Stimulated activated CD8-positive, alpha-beta memory T cell treated with anti-CD3 and anti-CD28 coated beads, Interleukin-12 subunit alpha, Interleukin-12 subunit beta, amount 100 ng/mL, for 4 hours (primary cell): ENCODE measurements around the gene GRM3.

Experiments
- DNase-seq: peaks from one replicate; pipeline ENCODE4 v3.0.0-alpha.2; 2020; ENCODE audit warnings: low read depth

Gene GRM3

DNA sequence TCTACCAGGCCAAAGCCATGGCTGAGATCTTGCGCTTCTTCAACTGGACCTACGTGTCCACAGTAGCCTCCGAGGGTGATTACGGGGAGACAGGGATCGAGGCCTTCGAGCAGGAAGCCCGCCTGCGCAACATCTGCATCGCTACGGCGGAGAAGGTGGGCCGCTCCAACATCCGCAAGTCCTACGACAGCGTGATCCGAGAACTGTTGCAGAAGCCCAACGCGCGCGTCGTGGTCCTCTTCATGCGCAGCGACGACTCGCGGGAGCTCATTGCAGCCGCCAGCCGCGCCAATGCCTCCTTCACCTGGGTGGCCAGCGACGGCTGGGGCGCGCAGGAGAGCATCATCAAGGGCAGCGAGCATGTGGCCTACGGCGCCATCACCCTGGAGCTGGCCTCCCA, 142.7 kb downstream of the GRM3 start:
- no peak for DNase-seq

DNA sequence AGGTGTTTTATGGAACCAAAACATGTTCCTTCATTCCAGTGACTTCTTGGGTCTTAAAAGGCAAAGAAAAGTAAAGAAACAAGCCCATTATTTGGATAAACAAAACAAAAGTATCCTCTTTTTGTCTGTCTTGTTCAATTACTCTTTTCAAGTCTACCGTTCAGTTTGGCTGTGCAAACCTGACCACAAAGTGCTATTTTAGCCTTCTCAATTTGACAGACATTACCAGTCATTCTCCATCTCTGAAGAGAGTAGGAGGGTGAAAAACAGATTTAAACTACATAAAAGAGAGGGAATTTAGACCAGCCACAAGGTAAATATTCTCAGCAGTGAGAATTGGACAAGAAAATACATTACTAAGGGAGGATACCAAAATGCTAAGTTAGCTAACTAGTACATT, 145.2 kb downstream of the GRM3 start:
- DNase-seq: no peak

DNA sequence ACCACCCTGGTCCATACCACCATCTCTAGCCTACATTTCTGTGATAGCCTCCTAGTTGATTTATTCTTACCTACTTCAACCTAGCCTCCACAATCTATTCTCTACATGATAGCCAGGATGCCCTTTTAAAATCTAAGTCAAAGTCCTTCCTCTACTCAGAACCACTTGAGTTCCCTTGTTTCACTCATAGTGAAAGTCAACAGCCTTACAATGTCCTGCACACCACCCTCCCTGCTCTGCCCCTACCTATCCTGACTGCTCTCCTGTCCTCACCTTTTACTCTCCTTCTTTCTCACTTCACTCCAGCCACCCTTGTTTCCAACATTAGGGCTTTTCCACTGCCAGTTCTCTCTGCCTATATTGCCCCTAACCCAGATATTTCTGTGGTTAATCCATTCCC, 146.7 kb downstream of the GRM3 start:
- no peak for DNase-seq

DNA sequence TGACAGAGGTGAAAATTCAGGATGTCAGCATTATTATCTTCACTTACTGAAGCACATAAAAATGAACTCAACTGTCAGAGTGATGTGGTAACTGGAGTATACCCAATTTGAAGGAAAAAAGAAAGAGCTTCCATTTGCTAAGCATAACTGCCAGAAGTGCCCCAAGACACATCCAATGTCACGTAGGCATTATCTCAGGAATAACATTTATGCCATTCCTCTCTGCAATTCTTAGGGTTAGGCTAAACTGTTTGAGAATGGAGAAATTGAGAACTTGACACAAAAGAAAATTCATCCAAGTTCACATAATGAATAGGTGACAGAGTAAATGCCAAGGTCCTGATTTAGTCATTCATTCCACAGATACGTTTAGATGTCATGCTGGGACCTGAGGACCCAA, 148.6 kb downstream of the GRM3 start:
- DNase-seq: no peak

DNA sequence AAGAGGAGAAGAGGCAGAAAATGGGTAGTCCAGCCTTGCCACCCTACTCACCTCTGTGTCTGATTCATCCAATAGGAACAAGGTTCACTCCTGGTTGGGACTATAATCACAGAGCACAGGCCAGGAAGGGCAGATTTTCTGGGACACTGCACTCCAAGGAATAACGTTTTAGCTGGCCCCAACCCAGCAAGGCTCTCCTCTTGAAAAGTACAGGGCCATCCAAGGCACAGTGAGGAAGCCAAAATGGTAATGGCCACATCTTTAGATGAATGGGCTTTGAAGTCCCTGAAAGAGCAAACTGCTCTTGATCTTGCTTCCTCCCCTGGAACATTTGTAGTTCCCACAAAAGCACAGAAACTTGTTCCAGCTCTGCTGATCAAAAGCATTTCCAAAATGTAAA, 149.4 kb downstream of the GRM3 start:
- no peak for DNase-seq

DNA sequence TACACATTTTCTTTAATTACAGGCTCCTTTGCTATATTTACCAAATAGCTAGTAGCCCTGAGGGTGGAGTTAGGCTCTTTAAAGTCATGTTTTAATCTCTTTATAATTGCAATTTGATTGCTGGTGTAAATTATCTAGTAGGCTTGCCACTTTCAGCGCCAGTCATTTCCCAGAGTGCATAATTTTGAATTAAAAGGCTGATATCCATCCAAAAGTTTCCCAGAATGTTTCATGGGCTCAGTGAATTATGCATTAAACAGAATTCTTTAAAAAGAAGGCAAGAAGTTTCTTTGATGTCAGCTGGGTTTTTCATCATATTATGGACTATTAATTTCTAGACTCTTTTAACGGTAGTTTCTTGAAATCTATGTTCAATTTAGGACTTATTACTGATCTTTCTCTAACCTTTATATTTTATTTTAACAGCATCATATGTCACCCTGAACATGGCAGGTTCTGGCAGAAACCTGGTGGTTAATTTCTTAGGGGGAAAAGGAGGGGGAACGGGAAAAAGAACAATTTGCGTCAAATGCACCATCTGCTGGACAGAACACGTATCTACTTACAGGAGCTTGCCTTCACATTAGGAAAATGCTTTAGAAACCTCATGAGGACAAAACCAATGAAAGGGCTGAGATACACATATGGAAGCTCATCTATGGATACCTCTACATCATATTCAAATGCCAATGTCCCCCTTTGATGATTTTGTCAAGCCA, 171.1 kb downstream of the GRM3 start:
- no peak for DNase-seq

DNA sequence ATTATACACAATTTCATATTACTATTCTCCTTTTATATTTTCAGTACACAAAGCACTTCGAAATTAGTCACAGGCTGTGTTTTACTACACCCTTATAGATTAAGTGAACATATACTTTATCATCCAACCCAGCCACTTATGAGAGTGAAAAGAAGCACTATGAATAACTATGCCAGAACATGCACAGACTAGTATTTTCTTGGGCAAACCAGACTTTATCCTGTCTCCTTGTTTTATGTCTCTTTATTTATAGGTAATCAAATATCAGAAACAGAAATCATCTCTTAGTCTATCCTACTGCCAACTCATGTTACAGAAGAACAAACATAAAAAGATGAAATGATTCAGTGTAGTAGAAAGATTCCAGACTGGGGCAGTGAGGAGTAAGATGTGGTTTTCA, 171.8 kb downstream of the GRM3 start:
- DNase-seq: no peak

DNA sequence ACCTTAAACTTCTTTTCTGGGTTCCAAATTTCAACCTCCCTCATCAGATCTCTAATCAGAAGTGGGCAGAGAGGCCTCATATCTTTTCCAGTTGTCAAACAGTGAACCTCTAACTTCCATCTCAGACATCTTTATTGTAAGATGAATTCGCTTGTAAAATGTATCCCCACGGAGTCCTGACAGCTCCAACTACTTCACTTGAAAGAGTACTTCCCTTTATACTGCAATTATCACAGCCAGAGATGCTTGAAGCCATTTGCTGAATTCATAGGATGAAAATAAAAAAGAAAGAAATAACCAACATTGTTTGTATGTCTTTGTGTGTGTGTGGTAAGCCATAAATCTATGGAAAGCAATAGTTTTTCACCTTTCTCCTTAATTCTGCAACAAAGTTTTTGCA, 175.2 kb downstream of the GRM3 start:
- DNase-seq: no peak

DNA sequence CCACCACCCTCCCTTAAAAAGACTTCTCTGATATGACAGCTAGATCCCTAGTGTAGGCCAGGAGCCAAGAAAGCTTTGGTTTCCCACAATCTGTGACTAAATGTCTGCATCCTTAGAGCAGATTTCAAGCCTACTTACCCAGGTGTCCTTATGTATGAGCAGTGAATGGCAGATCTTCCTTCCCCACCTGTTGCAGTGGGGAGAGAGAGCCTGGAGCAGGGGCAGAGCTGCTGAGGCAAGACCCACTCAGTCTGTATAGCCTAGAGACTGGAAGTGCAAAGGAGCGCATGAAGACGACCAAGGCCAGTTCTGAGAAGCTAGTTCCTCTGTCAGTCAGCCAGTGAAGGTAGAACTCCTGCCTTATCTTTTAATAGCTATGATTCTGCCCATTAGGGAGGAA, 180.1 kb downstream of the GRM3 start:
- no peak for DNase-seq

DNA sequence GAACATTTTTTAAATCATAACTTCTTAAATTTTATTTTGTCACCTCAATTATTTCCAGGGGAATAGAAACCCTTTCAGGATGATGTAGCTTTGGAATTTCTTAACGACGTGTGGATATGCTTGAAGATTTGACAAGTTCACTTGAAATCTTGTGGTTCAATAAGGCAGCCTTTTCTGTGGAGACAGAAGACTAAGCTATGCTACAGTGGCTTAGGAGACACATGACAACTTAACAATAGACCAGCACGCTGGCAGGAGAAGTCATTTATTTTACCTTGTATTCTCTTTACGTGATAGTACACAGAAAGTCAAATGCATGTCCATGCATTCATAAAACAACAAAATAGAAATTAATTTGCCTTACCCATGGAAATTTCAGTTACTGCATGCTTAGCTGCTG, 181.6 kb downstream of the GRM3 start:
- DNase-seq: no peak

DNA sequence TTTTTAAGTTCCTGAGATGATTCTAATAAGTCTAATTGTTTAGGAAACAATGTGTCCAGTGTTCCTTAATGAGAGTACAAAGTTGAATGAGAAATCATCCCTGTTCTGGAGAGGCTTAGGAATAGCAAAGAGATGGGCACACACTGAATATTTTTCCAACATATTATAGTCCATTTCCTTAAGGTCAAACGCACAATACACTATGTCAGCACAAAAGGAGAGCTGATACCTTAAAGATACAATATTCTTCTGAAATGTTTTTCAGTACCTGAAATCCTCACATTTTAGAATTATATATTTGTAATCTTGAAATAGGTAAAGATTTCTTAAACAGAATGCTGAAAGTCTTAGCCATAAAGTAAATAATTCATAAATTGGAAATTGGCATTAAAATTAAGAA, 183.2 kb downstream of the GRM3 start:
- DNase-seq: no peak

DNA sequence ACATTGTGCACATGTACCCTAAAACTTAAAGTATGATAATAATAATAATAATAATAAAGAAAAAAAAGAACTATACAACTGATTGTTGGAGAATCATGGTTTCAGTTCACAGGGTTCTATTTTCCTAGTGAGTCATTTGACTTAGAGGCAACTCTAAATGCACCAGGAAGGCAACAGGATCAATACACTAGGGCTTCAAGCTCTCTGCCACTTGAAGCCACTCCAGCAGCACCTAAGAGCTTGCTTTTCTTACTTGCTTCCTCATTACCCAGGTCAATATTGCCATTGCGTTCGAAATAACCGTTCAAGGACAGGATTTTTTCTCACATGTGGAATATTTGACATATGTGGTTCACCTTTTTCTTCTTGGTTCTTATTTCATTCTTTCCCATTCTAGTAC, 189.7 kb downstream of the GRM3 start:
- no peak for DNase-seq

DNA sequence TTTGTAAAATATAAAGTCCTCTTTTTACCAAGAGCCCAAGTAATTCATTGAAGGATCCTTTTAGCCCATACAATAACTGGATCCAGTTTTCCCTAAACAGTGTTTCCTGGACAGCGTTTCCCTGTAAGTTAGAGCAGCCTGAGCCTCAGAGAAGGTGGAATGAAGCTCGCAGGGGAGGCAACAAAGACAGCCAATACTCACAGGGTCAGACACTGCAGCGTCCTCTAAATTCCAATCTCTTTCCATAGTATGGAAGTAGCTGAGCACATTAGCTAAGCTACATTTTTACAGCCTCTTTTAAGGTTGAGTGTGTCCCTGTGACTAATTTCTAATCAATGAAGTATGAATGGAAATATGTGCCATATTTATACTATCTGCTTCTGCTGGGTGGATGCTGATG, 193.5 kb downstream of the GRM3 start:
- DNase-seq: no peak

DNA sequence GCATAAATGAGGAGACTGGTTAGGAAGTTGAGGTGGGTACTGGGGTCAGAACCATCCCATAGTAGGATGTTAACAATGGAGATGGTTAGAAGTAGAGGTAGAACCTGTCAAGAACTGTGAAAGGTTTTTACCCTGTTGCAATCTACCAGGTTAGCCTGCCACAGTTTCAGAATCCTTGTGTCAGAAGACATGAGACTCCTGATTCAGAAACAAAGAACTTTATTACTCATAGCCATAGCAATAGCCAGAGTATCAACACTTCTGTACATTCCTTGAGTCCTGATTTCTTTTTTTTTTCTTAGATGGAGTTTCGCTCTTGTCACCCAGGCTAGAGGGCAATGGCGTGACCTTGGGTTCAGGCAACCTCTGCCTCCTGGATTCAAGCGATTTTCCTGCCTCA, 200.9 kb downstream of the GRM3 start:
- DNase-seq: no peak

DNA sequence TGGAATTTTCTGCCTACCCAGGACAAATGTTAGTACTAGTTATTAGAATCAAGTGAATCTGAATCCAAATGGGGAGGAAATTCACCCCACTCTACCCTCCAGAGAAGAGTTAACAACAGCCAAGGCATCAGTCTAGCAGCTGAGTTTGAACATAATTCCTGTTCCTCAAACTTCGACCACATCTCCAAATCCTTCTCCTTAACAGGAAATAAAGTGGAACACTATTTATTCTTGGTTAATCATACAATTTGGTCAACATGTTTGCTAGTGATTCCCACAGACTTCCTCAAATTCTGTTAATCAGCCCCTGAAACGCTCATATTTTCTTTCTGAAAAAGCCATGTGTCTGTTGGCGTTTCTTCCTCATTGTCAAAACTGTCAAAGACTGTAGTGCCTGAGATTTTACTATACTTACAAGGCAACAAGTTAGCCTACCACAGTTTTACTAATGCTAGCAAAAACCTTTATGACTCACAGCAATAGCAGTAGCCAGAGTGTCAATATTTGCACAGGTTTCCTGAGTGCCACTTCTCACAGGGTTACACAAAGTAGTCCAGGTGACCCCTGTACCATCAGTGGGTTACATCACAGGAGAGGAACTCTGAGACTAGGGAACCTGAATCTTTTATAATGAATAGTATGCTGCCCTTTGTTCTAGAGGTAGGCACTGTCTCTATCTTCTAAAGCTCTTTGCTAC, 202.9 kb downstream of the GRM3 start:
- DNase-seq: no peak

DNA sequence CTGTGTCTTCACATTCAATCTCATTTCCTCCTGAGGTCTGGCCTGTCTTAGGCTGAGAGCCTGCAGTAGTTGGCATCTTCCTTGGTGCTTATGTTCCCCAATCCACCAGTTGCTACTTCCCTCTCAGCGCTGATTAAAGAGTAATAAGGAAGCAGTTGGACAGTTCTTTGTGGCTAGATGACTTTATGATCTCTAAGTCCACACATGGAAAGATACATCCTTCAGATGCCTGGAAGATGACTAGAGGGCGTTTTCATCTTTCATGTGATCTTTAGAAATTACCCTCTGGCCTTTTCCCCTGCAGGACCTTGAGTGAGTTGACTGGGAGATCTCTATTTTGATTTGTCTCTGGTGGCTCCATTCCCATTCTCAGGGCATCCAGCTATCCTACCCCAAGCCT, 204.5 kb downstream of the GRM3 start:
- DNase-seq: no peak

DNA sequence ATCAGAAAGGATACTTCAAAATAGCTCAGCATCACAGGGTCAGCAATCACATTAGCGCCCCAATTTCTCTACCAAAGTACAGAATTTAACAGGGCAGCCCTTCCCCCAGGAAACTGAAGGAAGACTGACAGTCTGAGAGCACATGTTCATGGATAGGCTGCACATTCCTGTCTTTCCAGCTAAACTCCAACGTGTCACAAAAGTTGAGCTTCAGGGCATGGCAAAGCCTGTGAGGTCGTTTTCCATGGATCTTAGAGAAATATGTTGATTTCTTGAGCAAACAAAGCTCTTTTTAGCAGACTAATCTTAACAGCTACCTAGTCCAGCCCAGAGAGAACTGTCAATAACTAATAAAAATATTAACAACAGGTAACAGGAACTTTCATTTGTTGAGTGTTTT, 207.9 kb downstream of the GRM3 start:
- no peak for DNase-seq

DNA sequence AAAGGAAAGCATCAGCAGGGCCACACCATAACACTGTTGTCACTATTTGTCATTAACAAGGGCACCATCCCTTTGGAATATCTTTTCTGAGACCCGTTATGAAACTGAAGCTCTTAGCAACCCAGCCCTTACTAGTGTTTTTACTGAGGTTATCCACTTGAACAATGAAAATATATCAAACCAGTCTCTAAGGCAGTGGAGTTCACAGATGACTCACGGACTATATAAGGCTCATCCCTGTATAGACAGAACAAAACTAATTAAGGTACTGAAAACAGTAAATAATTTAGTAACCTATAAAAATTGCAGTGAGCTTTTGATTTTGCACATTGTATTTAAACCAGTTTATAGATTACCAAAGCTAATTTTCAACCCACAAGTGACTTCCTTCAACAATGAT, 219.7 kb downstream of the GRM3 start:
- DNase-seq: no peak

DNA sequence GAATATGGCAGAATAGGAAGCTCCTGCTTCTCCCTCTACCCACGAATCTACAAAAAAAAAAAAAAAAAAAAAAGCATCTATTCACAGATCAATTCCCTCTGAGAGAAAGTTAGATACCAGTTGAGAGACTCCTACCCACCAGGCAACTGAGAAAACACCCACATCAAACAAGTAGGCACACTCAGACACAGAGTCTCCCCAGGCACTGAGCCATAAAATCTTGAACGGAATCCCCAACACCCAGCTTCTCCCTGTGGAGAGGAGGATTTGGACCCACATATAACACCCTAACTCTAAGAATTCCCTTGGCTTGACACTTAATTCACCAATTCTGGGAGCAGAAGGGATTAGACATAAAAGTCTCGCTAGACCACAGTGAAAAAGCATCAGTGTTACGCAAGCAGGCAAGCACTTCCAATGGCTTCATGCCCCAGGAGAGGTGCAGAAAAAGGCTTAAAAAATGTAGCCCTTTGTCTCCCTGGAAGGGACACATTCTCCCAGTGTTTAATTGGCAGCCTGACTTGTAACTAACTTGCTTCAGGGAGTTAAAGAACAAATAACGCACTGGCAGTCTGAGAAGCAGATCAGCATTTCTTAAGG, 223.6 kb downstream of the GRM3 start:
- no peak for DNase-seq

DNA sequence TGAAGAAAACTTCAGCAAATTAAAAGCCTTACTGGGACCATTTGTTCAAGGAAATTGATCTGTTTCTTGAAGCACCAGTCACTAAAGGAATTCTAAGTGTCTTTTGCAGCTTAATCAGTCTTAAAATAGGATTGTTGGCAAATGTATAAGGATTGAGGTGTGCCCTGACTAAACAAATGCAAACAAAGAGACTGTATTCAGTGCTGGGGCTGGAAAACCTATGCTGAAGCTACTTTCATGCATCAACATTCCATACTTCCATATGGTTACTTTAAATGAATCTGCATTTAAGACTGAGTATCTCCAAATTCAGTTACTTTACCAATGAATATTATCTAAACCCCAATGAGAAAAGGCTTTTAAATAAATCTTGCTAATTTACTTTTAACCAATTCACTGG, 232.4 kb downstream of the GRM3 start:
- no peak for DNase-seq

DNA sequence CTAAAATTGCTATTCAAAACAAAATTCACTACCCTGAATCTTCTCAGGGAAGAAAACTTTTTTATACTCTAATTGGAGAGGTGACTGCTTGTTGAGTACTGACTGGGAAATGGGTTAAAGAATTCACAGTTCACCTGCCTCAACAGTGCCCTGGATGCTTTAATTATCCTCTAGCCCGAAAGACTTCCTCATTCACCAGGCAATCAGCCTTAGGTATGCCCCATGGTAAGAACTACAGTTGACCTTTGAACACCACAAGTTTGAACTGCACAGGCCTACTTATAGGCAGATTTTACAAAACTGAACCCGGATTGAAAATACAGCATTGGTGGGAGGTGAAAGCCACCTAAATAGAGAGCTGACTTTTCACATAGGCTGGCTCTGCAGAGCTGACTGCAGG, 240.4 kb downstream of the GRM3 start:
- no peak for DNase-seq

DNA sequence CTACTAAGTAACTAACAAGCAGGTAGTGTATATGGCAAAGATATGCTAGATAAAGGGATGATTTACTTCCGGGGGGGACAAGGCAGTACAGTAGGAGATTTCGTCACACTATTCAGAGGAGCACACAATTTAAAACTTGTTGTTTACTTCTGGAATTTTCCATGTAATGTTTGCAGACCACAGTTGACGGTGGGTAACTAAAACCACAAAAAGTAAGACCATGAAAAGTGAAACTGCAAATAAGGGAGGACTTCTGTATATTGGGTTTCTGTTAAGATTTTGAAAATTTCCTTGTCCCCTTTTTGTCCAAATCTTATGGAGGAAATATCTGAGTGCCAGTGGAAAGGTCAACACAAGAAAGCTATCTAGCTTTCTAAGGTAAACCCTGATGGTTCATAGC, 245.8 kb downstream of the GRM3 start:
- DNase-seq: no peak

DNA sequence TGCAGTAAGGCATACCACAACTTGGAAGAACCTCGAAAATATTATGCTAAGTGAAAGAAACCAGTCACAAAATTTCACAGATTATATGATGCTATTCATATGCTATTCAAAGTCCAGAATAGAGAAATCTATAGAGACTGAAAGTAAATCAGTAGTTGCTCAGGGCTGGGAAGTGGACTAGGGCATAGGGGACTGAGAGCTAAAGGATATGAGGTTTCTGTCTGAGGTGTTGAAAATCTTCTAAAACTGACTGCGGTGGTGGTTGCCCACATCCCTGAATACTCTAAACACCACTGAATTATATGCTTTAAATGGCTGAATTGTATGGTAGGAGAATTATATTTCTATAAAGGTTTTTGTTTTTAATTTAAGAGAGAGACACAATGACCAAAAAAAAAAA, 254.5 kb downstream of the GRM3 start:
- no peak for DNase-seq

DNA sequence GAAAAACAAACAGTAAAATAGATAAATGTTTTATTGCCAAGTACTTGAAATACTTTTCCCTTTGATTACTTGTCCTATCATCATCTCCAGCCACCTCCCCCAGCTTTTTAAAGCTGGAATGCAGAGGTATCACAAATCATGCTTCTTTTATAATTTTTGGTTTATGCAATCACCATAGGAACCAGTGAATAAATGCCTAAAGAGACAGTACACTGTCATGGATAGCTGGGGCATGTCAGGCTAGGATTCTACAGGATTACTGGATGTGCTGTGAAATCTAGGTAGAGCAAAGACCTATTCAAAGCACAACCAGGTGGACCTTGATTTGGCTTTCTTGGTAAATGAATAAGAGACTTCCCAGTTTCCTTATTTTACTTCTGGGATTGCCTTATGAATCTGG, 257.2 kb downstream of the GRM3 start:
- DNase-seq: no peak
